ENCODE measurements around the gene RHBDF2.

The RHBDF2 gene

DNA sequence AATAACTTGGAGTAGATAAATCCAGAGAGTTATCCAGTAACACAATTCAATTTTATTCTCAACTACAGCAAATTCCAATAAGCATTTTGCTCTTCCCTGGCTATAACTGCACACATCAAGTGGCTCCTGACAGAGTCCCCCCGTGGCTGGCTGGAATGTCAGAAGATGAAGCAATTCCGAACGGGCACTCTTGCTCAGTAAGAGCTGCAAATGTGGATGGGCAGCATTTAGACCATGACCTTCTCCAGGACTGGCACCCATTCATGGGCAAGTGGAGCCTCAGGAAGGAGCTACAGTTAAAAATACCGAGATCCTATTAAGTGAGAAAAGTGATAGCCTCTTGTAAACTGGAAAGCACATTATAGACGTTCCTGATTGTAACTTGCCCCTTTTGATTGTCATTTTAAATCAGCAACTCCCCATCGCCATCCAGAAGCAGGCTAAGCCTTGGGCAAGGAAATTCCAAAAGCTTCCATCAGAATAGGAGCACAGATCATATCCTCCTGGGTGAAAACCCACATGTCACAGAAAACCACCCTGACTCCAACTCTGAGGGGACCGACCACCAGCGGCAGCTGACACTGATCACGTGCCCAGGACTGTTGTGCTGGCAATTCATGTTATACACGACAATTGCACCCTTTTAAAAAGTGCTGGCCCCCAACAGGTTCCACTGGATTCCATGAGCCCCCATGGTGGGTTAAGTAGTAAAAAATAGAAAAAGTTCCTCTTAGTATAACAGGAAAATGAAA is 55.4 kb downstream of the RHBDF2 start:
- DNase-seq (ENCODE audit: insufficient read length) (no peak), FAIRE-seq (no peak)
- TF ChIP-seq POLR2A (IDR thresholded peaks at IDR 0.05; ENCODE audit: low read depth, low read length) (no peak), POLR2AphosphoS5 (IDR thresholded peaks at IDR 0.05; ENCODE audit: low read depth, low read length) (no peak), TAF1 (IDR thresholded peaks at IDR 0.05; ENCODE audit: borderline replicate concordance, low read depth, low read length) (no peak)

DNA sequence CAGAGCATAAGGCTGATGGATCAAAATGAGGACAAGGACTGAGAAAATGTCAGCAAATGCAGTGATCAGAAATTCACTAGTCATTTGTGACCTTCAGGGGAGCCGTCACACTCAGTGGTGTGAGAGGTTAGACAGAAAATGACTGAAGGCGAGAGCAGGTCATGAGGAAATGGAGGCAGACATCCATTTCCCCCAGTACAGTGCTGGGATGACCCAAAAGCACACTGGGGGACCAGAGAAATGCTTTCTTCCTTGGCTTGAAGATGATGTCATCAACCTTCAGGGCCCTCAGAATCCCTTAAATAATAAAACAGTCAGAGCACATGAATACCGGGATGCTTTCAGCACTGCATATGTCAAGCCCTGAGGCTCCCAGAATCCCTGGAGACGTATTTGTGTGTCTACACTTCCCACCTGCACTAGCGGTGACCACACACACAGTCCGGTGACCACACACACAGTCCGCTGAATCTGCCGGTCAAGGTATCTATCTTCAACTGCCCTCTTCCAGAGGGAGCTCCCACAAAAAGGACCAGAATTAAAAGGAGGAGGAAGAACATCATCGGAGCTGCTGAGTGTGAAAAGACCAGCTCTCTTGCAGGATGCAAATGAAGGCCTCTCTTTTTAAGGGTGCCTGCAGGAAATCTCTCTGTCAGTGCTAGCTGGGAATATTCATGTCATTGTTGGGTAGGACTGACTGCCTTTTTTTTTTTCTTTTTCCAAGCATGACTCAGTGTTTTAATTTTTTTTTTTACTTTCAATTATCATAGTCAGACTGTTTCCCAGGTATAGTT is 56.5 kb downstream of the RHBDF2 start:
- peak; percentile 14 for FAIRE-seq
- no peak for TF ChIP-seq POLR2A (IDR thresholded peaks at IDR 0.05; ENCODE audit: low read depth, low read length)
- 0 out of 2 replicates have a peak, but pooled peaks have one; percentile 25 for TF ChIP-seq POLR2AphosphoS5 (IDR thresholded peaks at IDR 0.05; ENCODE audit: low read depth, low read length)
- no peak for DNase-seq (ENCODE audit: insufficient read length)

DNA sequence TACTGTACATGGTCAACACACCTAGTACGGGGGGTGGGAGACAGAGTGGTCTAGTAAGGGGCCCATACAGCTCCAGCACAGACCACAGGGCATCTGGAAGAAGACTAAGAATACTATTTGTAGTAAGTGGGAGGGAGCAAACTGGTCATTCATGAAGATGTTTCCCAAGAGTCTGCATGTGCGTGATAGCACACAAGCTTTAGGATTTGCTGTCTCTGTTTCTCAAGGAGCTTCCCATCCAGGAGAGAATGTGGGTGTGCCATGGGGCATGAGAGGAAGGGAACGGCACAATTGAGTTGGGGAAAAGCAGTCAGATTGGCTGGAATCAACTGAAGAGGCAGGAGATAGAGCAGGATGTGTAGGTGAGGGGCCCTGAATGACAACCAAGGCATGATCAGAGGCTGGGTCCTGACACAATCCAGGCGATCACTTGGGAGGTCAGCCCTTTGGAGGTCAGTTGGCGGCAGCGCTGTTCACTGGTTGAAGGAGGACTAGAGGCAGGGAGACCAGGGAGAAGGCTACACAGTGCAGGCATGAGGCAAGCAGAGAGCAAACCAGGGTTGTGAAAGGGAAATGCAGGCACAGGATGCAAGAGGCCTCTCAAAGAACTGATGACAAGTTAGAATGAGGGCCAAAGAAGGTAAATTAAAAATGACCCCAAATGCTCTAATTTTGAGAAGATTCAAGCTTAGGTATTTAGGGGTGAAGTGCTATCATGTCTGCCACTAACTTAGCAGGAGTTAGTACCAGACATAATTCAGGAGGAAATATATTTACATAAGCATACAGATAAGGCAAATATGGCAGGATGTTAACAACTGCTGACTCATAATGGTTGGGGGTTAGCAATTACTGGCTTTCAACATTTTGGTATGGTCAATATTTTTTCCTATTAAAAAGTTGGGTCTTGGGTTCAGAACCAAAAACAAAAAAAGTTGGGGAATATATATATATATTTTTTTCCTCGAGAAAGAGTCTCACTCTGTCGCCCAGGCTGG is 58.6 kb downstream of the RHBDF2 start:
- FAIRE-seq, result no peak
- no peak for DNase-seq (ENCODE audit: insufficient read length)
- TF ChIP-seq POLR2AphosphoS5 (IDR thresholded peaks at IDR 0.05; ENCODE audit: low read depth, low read length) (no peak), TAF1 (IDR thresholded peaks at IDR 0.05; ENCODE audit: borderline replicate concordance, low read depth, low read length) (no peak), POLR2A (IDR thresholded peaks at IDR 0.05; ENCODE audit: low read depth, low read length) (no peak)

DNA sequence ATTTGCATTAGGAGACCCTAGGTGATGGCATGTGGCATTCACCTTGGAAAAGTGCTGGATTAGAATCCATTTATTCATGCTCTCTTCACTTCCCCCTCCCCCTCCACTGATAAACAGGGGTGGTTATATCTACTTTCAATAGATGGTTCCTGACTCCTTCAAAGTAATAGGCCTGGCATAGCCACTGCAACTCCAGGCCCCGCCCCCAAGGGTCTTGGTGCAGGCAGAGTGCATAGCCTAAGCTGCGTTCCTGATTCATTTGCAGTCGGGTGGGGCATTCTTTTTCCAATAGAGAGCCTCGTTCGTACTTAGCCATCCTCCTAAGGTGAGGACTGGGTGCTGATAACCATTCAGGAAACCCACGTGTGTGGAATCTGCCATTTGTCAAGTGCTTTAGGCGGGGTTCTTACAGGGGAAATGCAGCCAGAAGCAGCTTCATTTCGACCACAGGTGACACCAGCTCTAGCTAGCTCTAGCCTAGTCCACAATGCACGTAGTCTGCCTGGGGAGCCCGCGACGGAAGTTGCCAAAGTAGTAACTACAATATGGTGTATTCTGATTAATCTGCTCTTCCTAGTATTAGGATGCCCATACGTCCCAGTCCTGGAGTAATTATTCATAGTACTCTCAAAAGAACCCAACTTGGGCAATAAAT is 59.4 kb downstream of the RHBDF2 start:
- TF ChIP-seq TAF1 (IDR thresholded peaks at IDR 0.05; ENCODE audit: borderline replicate concordance, low read depth, low read length), result no peak
- TF ChIP-seq POLR2A (IDR thresholded peaks at IDR 0.05; ENCODE audit: low read depth, low read length), result no peak
- no peak for TF ChIP-seq POLR2AphosphoS5 (IDR thresholded peaks at IDR 0.05; ENCODE audit: low read depth, low read length)
- no peak for DNase-seq (ENCODE audit: insufficient read length)
- no peak for FAIRE-seq

DNA sequence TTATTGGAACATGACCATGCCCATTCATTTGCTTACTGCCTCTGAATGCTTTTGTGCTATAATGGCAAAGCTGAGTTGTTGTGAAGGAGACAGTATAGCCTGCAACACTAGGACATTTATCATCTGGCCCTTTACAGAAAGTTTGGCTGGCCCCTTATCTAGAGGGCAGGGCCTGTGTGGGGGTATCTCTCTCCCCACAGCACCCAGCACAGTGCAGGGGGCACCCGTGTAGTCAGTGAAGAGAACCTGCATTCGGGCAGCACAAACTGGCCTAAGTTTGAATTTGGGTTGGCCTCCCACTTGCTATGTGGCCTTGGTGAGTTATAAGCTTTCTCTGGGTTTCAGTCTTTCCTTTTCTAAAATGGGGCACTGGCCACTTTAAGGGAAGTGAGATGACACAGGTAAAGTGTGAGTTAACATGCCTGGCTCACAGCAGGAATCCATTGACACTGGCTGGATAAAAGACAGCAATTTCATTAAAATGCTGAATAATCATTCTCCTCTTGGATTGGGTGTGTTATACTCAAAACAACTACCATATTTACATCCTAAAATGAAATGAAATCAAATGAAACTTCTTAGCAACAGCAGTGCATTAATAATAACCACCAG is 60.4 kb downstream of the RHBDF2 start:
- DNase-seq (ENCODE audit: insufficient read length) (no peak), FAIRE-seq (no peak)
- TF ChIP-seq TAF1 (IDR thresholded peaks at IDR 0.05; ENCODE audit: borderline replicate concordance, low read depth, low read length) (no peak), POLR2AphosphoS5 (IDR thresholded peaks at IDR 0.05; ENCODE audit: low read depth, low read length) (no peak), POLR2A (IDR thresholded peaks at IDR 0.05; ENCODE audit: low read depth, low read length) (no peak)

DNA sequence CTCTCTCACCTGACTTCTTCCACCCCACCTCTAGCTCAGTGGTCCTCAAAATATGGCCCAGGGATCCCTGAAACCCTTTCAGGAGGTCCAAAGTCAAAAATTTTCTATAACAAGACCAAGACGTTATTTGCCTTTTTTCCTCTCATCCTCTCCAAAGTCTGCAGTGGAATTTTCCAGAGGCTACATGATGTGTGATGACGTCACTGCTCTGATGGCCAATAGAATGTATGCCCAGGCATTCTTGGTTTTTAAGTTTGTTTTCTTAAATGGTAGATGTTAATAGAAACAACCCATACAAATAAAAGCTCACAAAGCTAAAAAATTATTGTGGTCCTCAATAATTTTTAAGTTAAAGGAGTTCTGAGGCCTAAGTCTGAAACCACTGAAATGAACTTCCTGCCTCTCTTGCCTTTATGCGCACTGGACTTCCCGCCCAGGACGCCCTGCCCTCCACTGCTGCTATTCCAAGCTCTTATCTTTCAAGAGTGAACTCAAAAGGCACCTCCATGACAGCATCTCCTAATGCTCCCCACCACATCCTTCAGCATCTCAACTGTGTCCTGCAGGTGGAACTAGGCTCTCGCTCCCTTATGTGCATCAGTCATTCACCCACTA is 61.8 kb downstream of the RHBDF2 start:
- no peak for FAIRE-seq
- DNase-seq (ENCODE audit: insufficient read length), result no peak
- TF ChIP-seq POLR2AphosphoS5 (IDR thresholded peaks at IDR 0.05; ENCODE audit: low read depth, low read length), result no peak
- TF ChIP-seq POLR2A (IDR thresholded peaks at IDR 0.05; ENCODE audit: low read depth, low read length), result no peak
- TF ChIP-seq TAF1 (IDR thresholded peaks at IDR 0.05; ENCODE audit: borderline replicate concordance, low read depth, low read length), result no peak

DNA sequence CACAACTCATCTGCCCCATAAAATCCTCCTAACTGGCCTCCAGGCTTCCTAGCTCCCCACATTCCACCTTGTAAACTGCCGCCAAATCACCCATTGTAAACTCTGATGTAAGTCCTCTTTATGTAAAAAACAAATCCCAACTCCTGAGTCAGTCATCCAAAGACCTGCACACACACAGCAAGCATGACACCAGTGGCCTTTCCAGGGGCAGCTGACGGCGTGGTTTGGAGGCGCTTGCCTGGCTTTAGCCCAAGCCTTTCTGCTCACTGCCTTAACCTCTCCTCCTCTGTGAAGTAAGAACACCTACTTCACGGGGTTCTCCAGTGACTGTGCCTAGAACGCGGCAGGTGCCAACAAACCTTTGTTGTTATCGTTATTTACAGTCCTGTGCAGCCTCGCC is 62.3 kb downstream of the RHBDF2 start:
- FAIRE-seq (no peak), DNase-seq (ENCODE audit: insufficient read length) (no peak)
- TF ChIP-seq POLR2A (IDR thresholded peaks at IDR 0.05; ENCODE audit: low read depth, low read length) (no peak), TAF1 (IDR thresholded peaks at IDR 0.05; ENCODE audit: borderline replicate concordance, low read depth, low read length) (no peak), POLR2AphosphoS5 (IDR thresholded peaks at IDR 0.05; ENCODE audit: low read depth, low read length) (no peak)

DNA sequence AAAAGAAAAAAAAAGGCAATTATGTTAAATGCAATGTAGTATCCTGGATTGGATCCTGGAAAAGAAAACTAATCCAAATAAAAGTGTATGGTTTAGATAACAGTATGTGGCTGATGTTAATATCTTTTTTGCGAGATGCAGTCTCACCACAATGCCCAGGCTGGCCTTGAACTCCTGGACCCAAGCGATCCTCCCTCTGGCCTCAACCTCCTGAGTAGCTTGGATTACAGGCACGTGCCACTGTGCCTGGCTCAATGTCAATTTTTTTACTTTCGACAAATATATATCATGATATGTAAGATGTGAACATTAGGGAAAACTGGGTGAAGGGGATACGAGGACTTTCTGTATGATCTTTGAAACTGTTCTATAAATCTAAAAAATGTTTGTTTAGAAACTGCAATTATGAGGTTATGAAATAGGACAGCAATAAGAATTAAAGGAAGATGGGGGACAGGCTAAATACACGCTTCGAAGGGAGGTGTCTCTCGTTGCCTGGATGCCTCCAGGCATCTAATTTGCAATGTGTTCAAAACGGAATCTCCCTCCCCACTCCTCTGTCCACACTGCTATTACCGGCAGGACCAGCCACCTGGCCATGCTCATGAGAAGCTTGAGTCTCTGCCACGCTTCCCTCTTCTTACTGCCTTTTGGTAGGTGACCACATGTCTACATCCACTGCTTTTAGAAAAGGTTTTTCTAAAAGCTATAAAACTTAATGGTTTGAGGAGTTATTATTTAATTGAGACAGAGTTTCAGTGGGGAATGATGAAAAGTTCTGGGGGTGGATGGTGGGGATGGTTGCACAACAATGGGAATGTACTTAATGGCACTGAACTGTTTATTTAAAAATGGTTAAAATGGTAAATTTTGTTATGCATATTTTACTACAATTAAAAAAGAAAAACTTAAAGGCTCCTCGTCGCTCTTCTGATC is 63.5 kb downstream of the RHBDF2 start:
- DNase-seq (ENCODE audit: insufficient read length) (no peak), FAIRE-seq (no peak)
- TF ChIP-seq POLR2AphosphoS5 (IDR thresholded peaks at IDR 0.05; ENCODE audit: low read depth, low read length), result no peak

DNA sequence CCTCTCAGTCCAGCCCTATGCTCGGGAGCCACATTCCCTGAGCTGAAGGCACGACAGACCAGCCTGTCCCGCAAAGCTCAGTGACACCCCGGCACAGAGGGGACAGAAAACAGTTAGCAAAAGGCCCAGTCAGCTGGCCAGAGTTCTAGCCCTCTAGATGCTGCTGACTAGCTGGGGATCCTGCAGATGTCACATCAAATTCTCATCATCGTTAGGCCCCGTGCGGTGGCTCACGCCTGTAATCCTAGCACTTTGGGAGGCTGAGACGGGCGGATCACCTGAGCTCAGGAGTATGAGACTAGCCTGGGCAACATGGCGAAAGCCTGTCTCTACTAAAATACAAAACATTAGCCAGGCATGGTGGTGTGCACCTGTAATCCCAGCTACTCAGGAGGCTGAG is 65.5 kb downstream of the RHBDF2 start:
- TF ChIP-seq POLR2A (IDR thresholded peaks at IDR 0.05; ENCODE audit: low read depth, low read length) (no peak), POLR2AphosphoS5 (IDR thresholded peaks at IDR 0.05; ENCODE audit: low read depth, low read length) (no peak), TAF1 (IDR thresholded peaks at IDR 0.05; ENCODE audit: borderline replicate concordance, low read depth, low read length) (no peak)
- FAIRE-seq (no peak), DNase-seq (ENCODE audit: insufficient read length) (no peak)

Data from GM12892 (cell line).